NCI-H774 (cell line): ENCODE measurements around the gene GCLC.

Experiments used
- DNase-seq: peaks from one replicate; lab custom pipeline; 2025; lab: John Stamatoyannopoulos, UW

The GCLC gene

GRCh38 chr6:53524455-53524815 is 20.5 kb downstream of the GCLC start:
- DNase-seq: no peak

DNA sequence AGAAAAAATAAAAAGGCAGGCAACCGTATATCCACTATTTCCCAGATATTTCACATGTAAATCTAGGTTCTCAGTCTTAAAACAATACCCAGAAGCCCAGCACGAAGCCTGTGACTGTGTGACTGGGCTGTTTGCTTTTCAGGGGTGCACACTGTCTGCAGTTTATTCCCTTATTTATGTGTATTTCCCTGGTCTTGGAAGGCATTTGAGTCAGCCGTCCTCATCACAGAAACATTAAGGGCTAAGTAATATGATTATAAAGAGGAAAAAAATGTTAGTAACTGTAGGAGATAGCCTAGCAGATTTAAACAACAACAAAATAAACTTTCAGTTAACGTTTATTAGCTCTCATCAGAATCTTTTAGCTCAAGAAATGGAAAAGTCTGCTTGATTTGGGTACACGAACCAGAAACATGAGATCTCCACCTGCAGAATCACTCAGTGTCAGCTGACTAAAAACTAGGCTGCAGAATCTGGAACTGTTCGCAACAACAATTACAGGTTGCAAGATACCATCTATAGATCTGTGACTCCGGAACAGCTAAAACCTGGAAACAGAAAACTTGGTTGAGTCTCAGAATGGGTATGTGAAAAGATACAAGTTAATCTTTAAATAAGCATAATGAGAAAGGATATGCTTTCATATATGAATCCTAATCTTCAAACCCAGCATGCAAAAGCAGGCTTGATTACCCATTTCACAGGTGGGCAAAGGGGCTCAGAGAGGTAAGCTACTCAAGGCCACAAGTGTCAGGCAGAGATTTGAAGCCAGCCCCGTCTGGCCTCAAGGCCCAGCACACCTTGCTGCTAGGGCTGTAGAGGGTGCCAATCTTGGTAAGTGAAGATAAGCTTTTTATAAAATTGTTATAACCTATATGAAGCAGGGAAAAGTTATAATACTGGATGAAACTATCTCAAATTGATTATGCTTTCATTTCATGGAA is 21.1 kb downstream of the GCLC start:
- DNase-seq: no peak

DNA sequence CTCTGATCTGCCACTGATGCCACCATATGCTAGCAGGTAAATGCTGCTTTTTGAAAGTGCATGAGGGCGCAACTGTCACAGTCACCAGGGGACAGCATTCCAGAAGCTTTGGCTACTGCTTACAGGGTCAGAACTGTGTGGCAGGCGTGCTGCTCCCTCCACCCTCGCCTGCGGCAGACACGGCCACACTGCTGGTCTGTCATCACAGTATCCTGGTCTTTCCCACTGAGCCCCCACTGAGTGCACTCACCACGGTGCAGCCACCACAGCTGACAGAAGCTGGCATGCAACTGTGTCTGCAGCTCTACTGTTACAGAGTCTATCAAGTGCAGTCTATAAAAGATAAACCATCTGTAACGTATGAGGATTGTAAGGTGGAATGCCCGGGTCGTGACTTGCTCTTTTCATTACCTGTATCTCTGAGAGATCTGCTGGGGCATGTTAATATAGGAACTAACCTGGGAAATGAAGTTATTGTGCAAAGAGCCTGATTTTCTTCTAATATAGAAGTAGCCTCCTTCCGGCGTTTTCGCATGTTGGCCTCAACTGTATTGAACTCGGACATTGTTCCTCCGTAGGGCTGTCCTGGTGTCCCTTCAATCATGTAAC is 24.5 kb downstream of the GCLC start:
- no peak for DNase-seq

DNA sequence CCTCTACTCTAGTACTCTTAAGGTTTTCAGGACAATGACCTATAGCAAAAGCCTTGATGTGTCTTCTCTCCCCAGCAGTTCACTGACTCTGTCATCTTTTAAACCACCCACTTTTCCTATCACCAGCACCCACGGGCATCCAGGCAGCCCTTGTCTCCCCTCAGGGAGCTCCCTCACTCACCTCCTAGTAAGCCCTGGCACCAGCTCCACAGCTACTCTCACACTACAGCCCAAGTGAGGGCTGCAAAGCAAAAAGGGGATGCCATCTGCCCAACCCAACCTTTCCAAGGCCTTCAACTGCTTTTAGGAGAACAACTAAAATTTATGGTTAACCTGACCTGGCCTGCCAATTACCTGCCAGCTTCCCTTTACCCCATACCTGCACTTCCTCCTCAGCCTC is 26.0 kb downstream of the GCLC start:
- DNase-seq: no peak

- no peak for DNase-seq
Observed at GRCh38 chr6:53517021-53517420, 27.9 kb downstream of the GCLC start.

DNA sequence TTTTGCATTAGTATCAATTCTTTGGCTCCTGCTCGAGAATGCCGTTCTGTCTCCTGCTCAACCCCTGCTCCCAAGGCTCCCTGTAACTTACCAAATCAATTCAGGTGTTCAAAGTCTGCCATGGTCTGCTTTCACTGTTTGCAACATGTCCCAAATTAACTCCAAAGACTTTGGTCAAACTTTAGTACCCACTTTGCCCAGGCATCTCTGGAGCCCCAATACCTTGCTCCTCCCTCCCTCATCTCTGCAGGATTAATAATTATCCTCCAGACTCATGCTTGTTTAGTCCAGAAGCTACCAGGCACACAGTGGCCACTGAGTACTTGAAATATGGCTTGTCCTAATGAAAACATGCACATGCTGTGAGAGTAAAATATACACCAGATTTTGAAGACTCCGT is 30.2 kb downstream of the GCLC start:
- DNase-seq: no peak

GRCh38 chr6:53513519-53513966 is 31.4 kb downstream of the GCLC start:
- DNase-seq: no peak

- no peak for DNase-seq
Observed at GRCh38 chr6:53513056-53513455, 31.8 kb downstream of the GCLC start.

- DNase-seq: no peak
Observed at GRCh38 chr6:53512626-53513025, 32.3 kb downstream of the GCLC start.

- DNase-seq: no peak
Observed at GRCh38 chr6:53510746-53511145, 34.2 kb downstream of the GCLC start.

- no peak for DNase-seq
Observed at GRCh38 chr6:53506872-53507271, 38.0 kb downstream of the GCLC start.

DNA sequence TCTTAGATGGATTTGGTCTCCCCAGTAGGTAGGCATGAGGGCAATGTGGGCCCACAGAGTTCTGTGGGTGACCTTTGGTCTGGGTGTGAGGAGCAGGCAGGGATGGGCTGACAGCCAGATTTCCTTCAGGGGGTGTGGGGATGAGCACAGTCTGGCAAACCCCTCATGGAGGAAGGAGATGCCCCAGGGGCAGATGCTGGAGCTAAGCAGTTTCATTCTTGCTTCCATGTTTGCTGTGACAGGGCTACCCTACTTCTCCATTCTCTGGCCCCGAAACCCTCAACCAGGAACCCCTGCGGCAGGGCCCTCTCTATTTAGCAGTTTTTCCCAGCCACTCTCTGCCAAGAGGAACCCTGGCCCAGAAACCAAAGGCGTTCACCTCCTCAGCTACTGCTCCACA is 40.4 kb downstream of the GCLC start:
- DNase-seq: no peak

DNA sequence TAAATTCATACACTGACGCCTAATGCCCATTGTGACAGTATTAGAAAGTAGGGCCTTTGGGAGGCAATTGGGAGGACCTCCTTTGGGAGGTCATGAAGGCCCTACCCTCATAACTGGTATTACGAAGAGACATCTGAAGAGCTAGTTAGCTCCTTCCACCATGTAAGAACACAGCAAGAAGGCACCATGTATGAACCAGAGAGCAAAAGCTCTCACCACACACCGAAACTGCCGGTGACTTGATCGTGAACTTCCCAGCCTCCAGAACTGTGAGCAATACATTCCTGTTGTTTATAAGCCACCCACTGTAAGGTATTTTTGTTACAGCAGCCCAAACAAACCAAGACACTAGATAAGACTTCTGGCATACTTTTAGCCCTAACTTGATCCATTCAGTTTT is 41.8 kb downstream of the GCLC start:
- no peak for DNase-seq

DNA sequence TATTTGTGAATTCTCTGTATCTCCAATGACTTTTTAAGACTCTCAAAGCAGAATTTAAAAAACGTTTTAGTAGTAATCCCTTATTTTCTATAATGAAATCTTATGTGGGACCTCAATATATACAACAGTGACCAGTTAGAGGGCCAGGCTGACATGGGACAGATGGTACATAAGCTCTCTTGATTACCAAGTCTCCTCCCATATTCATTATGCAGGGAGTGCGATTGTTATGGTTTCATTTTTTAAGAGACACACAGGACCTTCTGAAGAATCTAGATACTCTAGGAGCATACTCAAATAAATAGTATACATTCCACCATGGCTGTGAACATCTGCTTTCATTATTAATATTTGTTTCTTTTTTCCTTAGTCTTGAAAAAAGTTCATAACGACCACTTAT is 43.5 kb downstream of the GCLC start:
- no peak for DNase-seq

DNA sequence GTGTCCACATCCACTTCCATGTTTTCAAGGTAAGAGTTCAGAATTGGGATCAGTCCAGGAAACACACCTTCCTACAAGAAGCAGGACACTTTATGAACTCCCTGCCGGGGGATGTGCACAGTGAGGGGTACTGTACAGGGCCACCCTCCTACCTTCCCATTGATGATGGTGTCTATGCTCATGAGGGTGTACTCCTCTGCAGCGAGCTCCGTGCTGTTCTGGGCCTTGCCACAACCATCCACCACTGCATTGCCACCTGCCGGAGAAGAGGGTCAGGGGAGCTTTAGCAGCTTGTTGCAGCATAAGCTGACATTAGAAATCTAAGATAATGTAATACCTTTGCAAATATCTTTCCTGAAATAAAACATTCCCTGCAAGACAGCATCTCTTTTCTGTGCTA is 44.8 kb downstream of the GCLC start:
- DNase-seq: no peak

DNA sequence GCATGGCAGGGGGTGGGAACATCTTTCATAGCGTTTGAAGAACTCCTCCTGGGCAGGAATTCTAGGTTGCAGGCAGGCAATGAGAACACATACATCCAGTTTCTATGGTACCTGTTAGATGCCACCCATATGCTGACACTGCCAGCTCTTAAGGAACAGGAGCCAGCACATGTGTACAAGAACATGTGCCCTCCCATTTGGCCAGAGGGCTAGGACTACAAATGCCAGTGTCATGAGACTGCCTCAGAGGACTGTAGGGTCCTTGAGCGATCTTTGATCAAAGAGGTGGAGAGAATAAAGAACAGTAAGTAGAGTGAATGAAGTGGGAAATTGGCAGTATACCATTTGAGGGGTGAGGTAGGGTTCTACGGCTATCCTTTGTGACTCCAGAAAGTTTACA is 45.8 kb downstream of the GCLC start:
- DNase-seq: no peak

DNA sequence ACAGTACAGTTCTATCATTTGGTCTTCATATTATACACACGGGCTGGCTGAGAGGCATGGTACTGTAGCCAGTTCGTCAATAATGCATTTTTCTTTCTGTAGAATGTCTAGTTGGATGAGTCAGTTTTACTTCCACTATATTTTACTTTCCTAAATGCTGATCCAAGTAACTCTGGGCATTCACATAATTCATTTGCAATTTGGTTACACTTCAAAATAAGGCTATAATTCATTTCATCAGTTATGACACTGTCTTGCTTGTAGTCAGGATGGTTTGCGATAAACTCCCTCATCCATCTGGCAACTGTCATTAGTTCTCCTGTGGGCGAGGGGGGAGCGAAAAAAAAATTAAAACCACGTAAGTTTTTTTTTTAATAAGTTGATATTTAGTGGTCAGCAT is 46.3 kb downstream of the GCLC start:
- DNase-seq: no peak

DNA sequence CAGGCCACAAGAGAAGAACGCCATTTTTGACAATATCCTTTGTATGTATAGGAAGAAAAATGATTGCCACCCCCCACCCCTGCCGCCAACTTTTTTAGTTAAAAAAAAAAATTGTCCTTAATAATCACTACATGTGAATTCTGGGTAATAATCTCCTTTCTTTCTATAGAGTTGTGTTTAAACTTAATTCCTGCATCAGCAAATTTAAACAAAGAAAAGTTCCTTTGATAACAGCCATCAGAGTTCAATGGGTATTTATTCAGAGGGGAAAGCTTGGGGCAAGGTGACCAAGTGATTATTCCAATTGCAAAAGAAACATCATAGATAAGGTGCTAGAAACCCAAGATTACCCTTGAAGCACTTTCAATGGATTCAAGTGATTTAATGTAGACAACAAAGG is 47.0 kb downstream of the GCLC start:
- no peak for DNase-seq

GRCh38 chr6:53496797-53497375 is 48.0 kb downstream of the GCLC start:
- DNase-seq: no peak

- DNase-seq: no peak
Observed at GRCh38 chr6:53495506-53496499, 49.1 kb downstream of the GCLC start.

- no peak for DNase-seq
Observed at GRCh38 chr6:53494076-53494475, 50.8 kb downstream of the GCLC start.

DNA sequence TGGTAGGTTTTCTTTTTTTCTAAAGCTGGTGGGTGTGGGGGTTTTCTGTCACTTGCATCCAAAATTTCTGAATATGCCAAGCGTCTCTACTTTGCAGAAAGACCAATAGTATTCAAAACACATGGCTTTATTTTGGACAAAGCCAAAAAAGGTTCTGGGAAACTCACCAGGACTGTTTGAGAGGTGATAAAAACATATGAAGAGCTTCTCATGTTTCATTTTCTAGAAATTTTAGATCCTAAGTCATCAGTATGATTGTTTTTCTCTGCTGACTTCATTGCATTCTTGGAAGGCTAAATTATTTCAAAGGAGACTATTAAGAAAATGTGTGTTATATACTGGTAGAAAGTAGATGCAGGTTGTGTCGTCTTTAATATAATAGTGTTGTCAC is 51.3 kb downstream of the GCLC start:
- DNase-seq: no peak
